ENCODE measurements around the gene PUM1. TPM values are rescaled to one million over a fixed set of nuclear protein-coding genes. Genes with fewer than 3 reads are reported as not detected.

Gene PUM1
- total RNA-seq, 1 donor from 2014 or later = 88.6 TPM

DNA sequence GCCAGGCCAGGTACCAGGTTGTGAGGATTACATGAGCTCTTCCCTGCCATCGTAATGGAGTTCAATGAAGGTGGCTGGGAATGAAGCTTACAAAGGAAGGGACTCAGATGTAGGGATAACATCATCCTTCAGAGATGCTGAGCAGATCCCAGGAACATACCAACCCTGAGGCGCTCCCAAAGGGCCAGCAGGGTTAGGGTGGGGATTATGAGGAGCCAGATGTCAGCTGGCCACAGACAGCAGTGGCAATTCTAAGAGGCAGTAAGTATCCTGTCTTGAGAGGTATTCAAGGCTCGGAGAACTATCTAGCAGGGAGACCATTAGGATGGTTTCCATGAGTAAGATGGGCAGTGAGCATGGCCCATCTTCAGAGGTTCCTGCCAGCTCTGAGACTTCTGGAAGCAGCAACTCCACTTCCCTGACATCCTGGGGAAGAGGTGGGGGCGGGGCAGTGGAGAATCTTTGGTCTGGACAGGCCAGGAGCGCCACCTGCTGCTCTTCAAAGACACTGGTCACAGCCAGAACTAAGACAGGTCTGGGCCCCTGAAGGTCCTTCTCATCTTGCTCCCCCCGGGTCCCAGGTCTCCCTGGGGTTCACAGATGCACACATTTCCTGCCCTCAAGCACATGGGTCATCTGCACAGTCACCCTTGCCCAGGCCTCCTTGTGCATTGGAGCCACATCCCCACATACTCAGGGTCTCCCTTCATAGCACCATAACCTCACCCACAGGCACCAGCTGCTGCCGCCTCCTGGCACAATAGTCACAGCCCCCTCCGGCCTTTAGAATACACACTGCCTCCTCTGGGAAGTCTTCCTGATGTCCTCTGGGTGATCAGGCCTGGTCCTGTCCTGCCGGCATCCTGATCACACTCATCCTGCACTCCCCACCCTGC, 154.2 kb downstream of the PUM1 start:
- peaks cover 35% of the 10 kb centered on the region for H3K4me1 ChIP-seq
- TF ChIP-seq, protein P1, sequence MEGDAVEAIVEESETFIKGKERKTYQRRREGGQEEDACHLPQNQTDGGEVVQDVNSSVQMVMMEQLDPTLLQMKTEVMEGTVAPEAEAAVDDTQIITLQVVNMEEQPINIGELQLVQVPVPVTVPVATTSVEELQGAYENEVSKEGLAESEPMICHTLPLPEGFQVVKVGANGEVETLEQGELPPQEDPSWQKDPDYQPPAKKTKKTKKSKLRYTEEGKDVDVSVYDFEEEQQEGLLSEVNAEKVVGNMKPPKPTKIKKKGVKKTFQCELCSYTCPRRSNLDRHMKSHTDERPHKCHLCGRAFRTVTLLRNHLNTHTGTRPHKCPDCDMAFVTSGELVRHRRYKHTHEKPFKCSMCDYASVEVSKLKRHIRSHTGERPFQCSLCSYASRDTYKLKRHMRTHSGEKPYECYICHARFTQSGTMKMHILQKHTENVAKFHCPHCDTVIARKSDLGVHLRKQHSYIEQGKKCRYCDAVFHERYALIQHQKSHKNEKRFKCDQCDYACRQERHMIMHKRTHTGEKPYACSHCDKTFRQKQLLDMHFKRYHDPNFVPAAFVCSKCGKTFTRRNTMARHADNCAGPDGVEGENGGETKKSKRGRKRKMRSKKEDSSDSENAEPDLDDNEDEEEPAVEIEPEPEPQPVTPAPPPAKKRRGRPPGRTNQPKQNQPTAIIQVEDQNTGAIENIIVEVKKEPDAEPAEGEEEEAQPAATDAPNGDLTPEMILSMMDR (IDR thresholded peaks at IDR 0.05) = peak; percentile 85 to 96 (median 91)
- TF ChIP-seq POLR2A (IDR thresholded peaks at IDR 0.05) (no peak), POLR2AphosphoS5 (IDR thresholded peaks at IDR 0.05; ENCODE audit: insufficient read depth in 1 of 2, low read depth in 1 of 2) (no peak)
- no peak overlapping the region for H3K4me3 ChIP-seq
- H3K27me3 ChIP-seq = no peaks in the 10 kb centered on the region
- no peaks in the 10 kb centered on the region for H3K36me3 ChIP-seq
- intact Hi-C loops (cut with DNase I) = loop anchor here (2.0 to 5.0 kb wide), 2 partner anchors 111 to 194 kb away; no protein-coding TSS in a partner anchor
- no peaks in the 10 kb centered on the region for H3K9me3 ChIP-seq
- H3K27ac ChIP-seq = peak overlapping the region; percentile 16
- DNase-seq (ENCODE audit: extremely low spot score in 2 of 2) = no peak

DNA sequence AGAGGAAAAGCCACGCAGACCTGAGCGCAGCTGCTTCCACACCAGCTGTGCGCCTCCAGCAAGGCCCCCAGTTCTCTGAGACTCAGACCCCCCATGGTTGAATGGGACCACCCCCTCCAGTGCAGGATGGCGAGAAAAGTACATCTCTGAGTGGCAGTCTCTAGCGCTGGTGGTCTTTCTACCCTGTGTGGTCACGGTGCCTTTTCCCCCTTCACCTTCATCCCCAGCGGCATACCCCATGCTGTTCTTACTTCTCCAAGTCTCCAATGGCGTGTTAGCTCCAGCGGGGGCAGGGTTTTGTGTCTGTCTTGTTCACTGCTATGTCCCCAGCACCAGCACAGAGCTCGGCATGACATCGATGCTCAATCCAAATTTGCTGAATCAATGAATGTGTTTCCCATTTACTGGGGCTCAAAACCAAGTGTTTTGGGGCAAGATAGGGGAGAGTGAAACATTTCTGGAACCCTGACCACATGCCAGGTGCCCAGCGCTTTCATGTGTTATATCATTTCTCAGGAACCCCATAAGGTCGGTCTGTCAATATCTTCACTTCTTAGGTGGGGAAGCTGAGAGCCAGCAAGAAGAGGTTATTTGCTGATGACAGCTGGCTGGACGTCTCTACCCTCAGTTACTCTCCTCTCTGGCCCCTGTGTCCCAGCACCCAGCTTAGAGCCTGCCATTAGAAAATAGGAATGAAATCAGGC, 156.0 kb downstream of the PUM1 start:
- no peaks in the 10 kb centered on the region for H3K36me3 ChIP-seq
- no peak for DNase-seq (ENCODE audit: extremely low spot score in 2 of 2)
- peak overlapping the region; percentile 70 for H3K27ac ChIP-seq
- no peaks in the 10 kb centered on the region for H3K9me3 ChIP-seq
- H3K4me3 ChIP-seq = peak overlapping the region in 1 of 2 donors; percentile 51
- H3K4me1 ChIP-seq = peaks cover 42% of the 10 kb centered on the region
- intact Hi-C loops (cut with DNase I) = loop anchor here (2.0 to 5.0 kb wide), 2 partner anchors 109 to 192 kb away; no protein-coding TSS in a partner anchor
- TF ChIP-seq POLR2AphosphoS5 (IDR thresholded peaks at IDR 0.05; ENCODE audit: insufficient read depth in 1 of 2, low read depth in 1 of 2) (no peak), POLR2A (IDR thresholded peaks at IDR 0.05) (no peak)
- TF ChIP-seq, protein P1 (IDR thresholded peaks at IDR 0.05) = no peak
- no peaks in the 10 kb centered on the region for H3K27me3 ChIP-seq

- Histone ChIP-seq H3K27me3 (no peaks in the 10 kb centered on the region), H3K4me1 (peaks cover 43% of the 10 kb centered on the region), H3K27ac (peak within 1 kb of the TSS; percentile 70), H3K9me3 (no peaks in the 10 kb centered on the region), H3K36me3 (no peaks in the 10 kb centered on the region), H3K4me3 (peak within 1 kb of the TSS; percentile 51 to 72)
- intact Hi-C loops (cut with DNase I) = no loop called here
- no peak for TF ChIP-seq POLR2AphosphoS5 (IDR thresholded peaks at IDR 0.05; ENCODE audit: insufficient read depth in 1 of 2, low read depth in 1 of 2)
- TF ChIP-seq, protein P1 (IDR thresholded peaks at IDR 0.05) = no peak
- no peak for DNase-seq (ENCODE audit: extremely low spot score in 2 of 2)
These were observed 156.7 kb downstream of the PUM1 start, which contains the start of gene SDC3 for GRCh38 chr1:30908696-30909364. TSS of gene SDC3 (minus strand) at chr1:30908758. CDS start at chr1:30908586, 172 bp downstream.

- Histone ChIP-seq H3K4me3 (peak overlapping the region; percentile 45 to 72), H3K27ac (peak overlapping the region; percentile 52), H3K27me3 (no peaks in the 10 kb centered on the region), H3K36me3 (no peaks in the 10 kb centered on the region), H3K9me3 (no peaks in the 10 kb centered on the region), H3K4me1 (peaks cover 48% of the 10 kb centered on the region)
- intact Hi-C loops (cut with DNase I) = no loop called here
- DNase-seq (ENCODE audit: extremely low spot score in 2 of 2) = no peak
- no peak for TF ChIP-seq POLR2AphosphoS5 (IDR thresholded peaks at IDR 0.05; ENCODE audit: insufficient read depth in 1 of 2, low read depth in 1 of 2)
- TF ChIP-seq POLR2A (IDR thresholded peaks at IDR 0.05) = no peak
- TF ChIP-seq, protein P1 (IDR thresholded peaks at IDR 0.05) = no peak
These were observed 157.2 kb downstream of the PUM1 start for GRCh38 chr1:30908316-30908695.

All from vagina (tissue), 2 donors.